SIG-M5 treated with dmso at 0.1 percent for 504 hours (cell line): ENCODE results near the gene SCN4B.

ENCODE experiments used
- DNase-seq: peaks from one replicate; lab custom pipeline; 2025; ENCODE audit not compliant: unreplicated experiment; lab: John Stamatoyannopoulos, UW

Gene SCN4B

GRCh38 chr11:118135051-118135795, 17.4 kb downstream of the SCN4B start:
- DNase-seq, result no peak

GRCh38 chr11:118133816-118134215, 18.8 kb downstream of the SCN4B start:
- no peak for DNase-seq

- DNase-seq, result no peak
Observed at GRCh38 chr11:118132385-118133151, 20.1 kb downstream of the SCN4B start.

GRCh38 chr11:118129471-118130172, 23.0 kb downstream of the SCN4B start:
- no peak for DNase-seq

- DNase-seq, result peak; percentile 24
Observed at GRCh38 chr11:118128721-118129470, 23.7 kb downstream of the SCN4B start.

- no peak for DNase-seq
Observed at GRCh38 chr11:118128310-118128709, 24.3 kb downstream of the SCN4B start.

GRCh38 chr11:118126082-118126838, 26.4 kb downstream of the SCN4B start:
- DNase-seq, result no peak

- DNase-seq, result no peak
Observed at GRCh38 chr11:118124929-118125535, 27.6 kb downstream of the SCN4B start.

- DNase-seq, result no peak
Observed at GRCh38 chr11:118120793-118121192, 31.8 kb downstream of the SCN4B start.

GRCh38 chr11:118117790-118118601, 34.6 kb downstream of the SCN4B start:
- no peak for DNase-seq

GRCh38 chr11:118115048-118115447, 37.6 kb downstream of the SCN4B start:
- no peak for DNase-seq

GRCh38 chr11:118114266-118114665, 38.4 kb downstream of the SCN4B start:
- no peak for DNase-seq

- no peak for DNase-seq
Observed at GRCh38 chr11:118112711-118113430, 39.8 kb downstream of the SCN4B start.

GRCh38 chr11:118111744-118112035, 40.9 kb downstream of the SCN4B start:
- DNase-seq, result no peak

- DNase-seq, result no peak
Observed at GRCh38 chr11:118111019-118111743, 41.4 kb downstream of the SCN4B start.

- no peak for DNase-seq
Observed at GRCh38 chr11:118109231-118109630, 43.4 kb downstream of the SCN4B start.

- no peak for DNase-seq
Observed at GRCh38 chr11:118108513-118108912, 44.1 kb downstream of the SCN4B start.

GRCh38 chr11:118106789-118107335, 45.8 kb downstream of the SCN4B start:
- DNase-seq, result no peak
